ENCODE results near the gene MAL. TPM values are rescaled to one million over a fixed set of nuclear protein-coding genes. Genes with fewer than 3 reads are reported as not detected.

The MAL gene
- total RNA-seq, 1 donor from 2014 or later = 21.2 TPM

DNA sequence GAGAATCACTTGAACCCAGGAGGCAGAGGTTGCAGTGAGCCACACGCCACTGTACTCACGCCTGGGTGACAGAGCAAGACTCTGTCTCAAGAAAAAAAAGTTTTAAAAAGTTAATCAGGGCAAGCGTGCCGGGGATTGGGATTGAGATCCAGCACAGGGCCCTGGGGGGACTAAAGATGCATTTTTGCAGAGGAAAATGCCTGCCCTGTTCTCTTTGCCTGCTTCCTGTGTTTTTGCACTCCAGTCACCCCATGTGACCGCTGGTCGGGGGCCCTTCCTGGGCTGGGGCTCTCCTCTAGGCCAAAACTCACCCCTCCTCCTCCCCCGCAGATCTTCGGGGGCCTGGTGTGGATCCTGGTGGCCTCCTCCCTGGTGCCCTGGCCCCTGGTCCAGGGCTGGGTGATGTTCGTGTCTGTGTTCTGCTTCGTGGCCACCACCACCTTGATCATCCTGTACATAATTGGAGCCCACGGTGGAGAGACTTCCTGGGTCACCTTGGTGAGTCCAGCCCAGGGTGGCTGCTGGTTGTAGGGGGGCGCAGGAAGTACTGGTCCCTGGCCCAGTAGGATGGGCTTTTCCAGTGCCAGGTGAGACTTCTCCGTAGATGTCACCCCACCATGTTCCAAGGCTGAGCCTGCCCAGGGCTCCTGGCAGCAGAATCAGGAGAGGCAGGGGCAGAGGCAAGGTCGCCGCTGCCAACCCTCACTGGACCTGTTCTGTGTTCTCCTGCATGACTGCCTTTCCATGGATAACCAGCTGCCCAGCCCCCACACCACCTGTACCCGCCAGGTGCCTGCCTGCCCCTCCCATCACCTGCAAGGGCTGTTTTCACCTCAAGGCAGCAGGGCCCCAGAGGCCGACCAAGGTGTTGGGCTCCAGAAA, 22.4 kb downstream of the MAL start:
- no peak overlapping the region for H3K4me3 ChIP-seq
- no peak for ATAC-seq
- H3K9me3 ChIP-seq = no peaks in the 10 kb centered on the region
- intact Hi-C loops (cut with DNase I) = no loop called here
- no peak for TF ChIP-seq CTCF (IDR thresholded peaks at IDR 0.05)
- H3K27me3 ChIP-seq = no peaks in the 10 kb centered on the region
- peaks cover 4% of the 10 kb centered on the region for H3K4me1 ChIP-seq
- DNase-seq = peak; percentile 61
- H3K36me3 ChIP-seq = no peaks in the 10 kb centered on the region
- no peak overlapping the region for H3K27ac ChIP-seq

DNA sequence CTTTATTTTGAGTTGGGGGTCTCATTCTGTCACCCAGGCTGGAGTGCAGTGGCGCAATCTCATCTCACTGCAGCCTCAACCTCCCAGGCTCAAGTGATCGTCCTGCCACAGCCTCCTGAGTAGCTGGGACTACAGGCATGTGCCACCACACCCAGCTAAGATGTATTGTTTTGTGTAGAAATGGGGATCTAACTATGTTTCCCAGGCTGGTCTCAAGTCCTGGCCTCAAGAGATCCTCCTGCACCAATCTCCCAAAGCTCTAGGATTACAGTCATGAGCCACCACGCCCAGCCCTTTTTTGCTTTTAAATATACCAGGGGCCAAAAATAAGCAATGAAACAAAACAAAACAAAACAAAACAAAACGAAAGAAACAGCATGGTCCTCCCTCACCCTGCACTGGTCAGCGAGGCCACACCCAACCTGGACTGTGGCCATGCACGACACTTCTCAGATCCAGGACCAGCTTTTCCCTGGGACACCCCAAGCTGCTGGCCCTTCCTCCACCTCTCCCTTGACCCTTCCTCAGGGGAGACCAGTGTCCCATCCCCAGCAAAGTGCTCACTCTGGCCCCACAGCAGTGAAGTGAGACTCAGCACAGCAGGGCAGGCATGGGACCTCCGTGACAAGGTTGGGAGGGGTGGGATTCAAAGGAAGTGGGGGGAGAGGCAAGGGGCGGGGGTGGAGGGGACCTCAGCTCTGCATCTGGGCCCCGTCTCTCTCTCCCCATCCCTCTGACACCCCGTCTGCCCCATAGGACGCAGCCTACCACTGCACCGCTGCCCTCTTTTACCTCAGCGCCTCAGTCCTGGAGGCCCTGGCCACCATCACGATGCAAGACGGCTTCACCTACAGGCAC, 23.5 kb downstream of the MAL start:
- Histone ChIP-seq H3K27me3 (no peaks in the 10 kb centered on the region), H3K9me3 (no peaks in the 10 kb centered on the region), H3K27ac (no peak overlapping the region), H3K4me1 (no peaks in the 10 kb centered on the region), H3K36me3 (no peaks in the 10 kb centered on the region), H3K4me3 (no peak overlapping the region)
- TF ChIP-seq CTCF (IDR thresholded peaks at IDR 0.05) = no peak
- DNase-seq (peak; percentile 33), ATAC-seq (no peak)
- intact Hi-C loops (cut with DNase I) = no loop called here

GRCh38 chr2:95049683-95049955, 24.1 kb downstream of the MAL start:
- TF ChIP-seq CTCF (IDR thresholded peaks at IDR 0.05) = no peak
- intact Hi-C loops (cut with DNase I) = no loop called here
- peak; percentile 42 for DNase-seq
- Histone ChIP-seq H3K36me3 (no peaks in the 10 kb centered on the region), H3K27me3 (no peaks in the 10 kb centered on the region), H3K27ac (no peak overlapping the region), H3K4me1 (no peaks in the 10 kb centered on the region), H3K9me3 (no peaks in the 10 kb centered on the region), H3K4me3 (no peak overlapping the region)
- no peak for ATAC-seq

GRCh38 chr2:95049961-95050360, 24.5 kb downstream of the MAL start:
- Histone ChIP-seq H3K27ac (no peak overlapping the region), H3K36me3 (no peaks in the 10 kb centered on the region), H3K4me3 (no peak overlapping the region), H3K27me3 (no peaks in the 10 kb centered on the region), H3K4me1 (no peaks in the 10 kb centered on the region), H3K9me3 (no peaks in the 10 kb centered on the region)
- no peak for TF ChIP-seq CTCF (IDR thresholded peaks at IDR 0.05)
- no peak for ATAC-seq
- DNase-seq = peak; percentile 30
- intact Hi-C loops (cut with DNase I) = no loop called here

- Histone ChIP-seq H3K27ac (no peak overlapping the region), H3K4me3 (no peak overlapping the region), H3K36me3 (no peaks in the 10 kb centered on the region), H3K27me3 (no peaks in the 10 kb centered on the region), H3K4me1 (no peaks in the 10 kb centered on the region), H3K9me3 (no peaks in the 10 kb centered on the region)
- ATAC-seq (no peak), DNase-seq (peak; percentile 46)
- TF ChIP-seq CTCF (IDR thresholded peaks at IDR 0.05) = no peak
- intact Hi-C loops (cut with DNase I) = no loop called here
These were observed 25.1 kb downstream of the MAL start for GRCh38 chr2:95050385-95051300.
